Stimulated activated CD8-positive, alpha-beta memory T cell treated with anti-CD3 and anti-CD28 coated beads, Interleukin-15, amount 100 ng/mL, for 24 hours (primary cell): Measurements from ENCODE around the gene C19orf33.

Source experiments
- DNase-seq: peaks from one replicate; pipeline ENCODE4 v3.0.0-alpha.2; 2020; ENCODE audit warnings: low read depth

Gene C19orf33

DNA sequence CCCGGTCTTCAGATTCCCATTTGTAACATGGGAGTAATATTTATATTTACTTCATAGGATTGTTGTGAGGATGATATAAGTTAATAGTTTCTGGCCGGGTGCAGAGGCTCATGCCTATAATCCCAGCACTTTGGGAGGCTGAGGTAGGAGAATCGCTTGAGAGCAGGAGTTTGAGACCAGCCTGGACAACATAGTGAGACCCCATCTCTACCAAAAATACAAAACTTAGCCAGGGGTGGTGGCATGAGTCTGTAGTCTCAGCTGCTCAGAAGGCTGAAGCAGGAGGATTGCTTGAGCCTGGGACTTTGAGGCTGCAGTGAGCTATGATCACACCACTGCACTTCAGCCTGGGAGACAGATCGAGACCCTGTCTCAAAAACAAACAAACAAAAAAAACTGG lies 42.8 kb downstream of the C19orf33 start:
- no peak for DNase-seq

DNA sequence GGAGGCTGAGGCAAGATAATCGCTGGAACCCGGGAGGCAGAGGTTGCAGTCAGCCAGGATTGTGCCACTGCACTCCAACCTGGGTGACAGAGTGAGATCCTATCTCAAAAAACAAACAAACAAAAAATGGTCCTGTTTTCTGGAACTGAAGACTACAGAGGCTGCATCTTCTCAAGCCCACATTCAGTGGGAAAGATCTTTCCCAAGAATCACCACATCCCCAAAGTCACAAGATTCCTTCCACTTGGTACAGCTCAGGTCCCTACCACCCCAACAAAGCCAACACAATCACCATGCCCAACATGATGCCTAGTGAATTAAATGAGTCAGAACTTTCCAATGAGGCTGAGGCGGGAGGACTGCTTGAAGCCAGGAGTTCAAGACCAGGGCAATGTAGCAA lies 46.8 kb downstream of the C19orf33 start:
- no peak for DNase-seq

DNA sequence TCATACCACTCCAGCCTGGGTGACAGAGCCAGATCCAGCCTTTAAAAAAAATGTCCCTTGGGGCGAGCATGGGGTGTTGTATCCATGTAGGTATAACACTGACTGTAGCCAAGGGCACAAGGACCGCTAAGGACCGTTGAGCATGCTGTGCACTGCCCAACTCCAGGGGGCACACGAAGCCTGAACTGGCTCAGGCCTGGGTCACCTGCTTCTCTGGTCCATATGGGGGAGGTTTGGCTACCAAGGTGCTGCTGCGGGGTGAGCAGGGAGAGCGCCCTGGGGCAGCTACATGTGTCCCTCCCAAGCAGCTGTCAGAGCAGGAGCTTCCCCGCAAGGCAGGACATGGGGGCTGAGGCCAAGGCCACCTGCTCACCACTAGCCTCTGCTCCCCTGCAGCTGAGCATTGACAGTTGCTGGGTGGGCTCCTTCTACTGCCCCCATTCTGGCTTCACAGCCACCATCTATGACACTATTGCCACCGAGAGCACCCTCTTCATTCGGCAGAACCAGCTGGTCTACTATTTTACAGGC lies 47.9 kb downstream of the C19orf33 start:
- no peak for DNase-seq

DNA sequence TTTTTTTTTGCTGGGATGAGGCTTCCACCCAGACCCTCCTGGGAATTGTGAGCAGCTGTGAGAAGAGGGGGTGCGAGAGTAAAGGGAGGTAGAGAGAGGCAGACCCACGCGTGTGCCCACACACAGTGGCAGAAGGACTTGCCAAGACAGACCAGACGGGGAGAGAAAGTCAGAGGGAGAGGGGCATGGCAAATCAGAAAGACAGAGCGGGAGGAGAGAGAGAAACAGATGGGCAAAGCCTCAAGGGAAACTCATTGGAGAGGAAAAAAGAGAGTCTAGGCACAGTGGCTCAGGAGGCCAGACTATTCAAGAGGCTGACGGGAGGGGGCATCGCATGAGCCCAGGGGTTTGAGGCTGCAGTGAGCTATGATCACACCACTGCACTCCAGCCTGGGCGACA lies 48.6 kb downstream of the C19orf33 start:
- no peak for DNase-seq
